Measurements from ENCODE around the gene FABP3.

DNA sequence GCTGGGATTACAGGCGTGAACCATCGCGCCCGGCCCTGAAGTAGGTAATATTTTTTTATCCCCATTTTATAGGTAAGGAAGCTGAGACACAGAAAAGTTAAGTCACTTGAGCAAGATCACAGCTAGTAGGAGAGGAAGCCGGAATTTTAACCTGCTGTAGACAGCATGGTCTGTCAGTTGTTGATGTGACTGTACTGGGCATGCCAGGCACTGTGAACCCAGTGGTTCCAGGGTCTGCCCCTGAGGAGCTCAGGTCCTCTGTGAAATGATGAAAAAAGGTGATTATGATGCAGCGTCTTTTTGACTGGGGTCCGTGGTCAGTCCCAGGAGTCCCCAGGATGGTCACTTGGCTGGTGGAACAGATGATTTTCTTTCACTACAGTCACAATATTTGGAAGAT, 16.7 kb upstream of the FABP3 start:
- no peak for TF ChIP-seq POLR2A (IDR thresholded peaks at IDR 0.05; ENCODE audit: low read depth, low read length)
- TF ChIP-seq POLR2AphosphoS5 (IDR thresholded peaks at IDR 0.05; ENCODE audit: low read depth, low read length), result no peak
- no peak for TF ChIP-seq TAF1 (IDR thresholded peaks at IDR 0.05; ENCODE audit: low read depth, low read length)
- no peak for TF ChIP-seq SPI1 (IDR thresholded peaks at IDR 0.05; ENCODE audit: low read depth, low read length)
- no peak for TF ChIP-seq POU2F2 (IDR thresholded peaks at IDR 0.05; ENCODE audit: low read depth, low read length)
